A549 (cell line): ENCODE results near the gene DYNC1H1. TPM values are rescaled to one million over a fixed set of nuclear protein-coding genes. Genes with fewer than 3 reads are reported as not detected.

ENCODE experiments used
- ATAC-seq, 2 experiments: fragments of 200-7000 bp in 1 of 2; fragments of >200 bp in 1 of 2; cut with Nextera tagmentation in 1 of 2; cut with Tn5 transposase in 1 of 2; 3 replicates each; pipeline versions ENCODE4 v1.8.0 to v1.9.1; 2018 to 2020; ENCODE audit warnings: mild to moderate bottlenecking in 1 of 2, moderate library complexity in 1 of 2
- CTCF ChIA-PET: fragments of 300-600 bp; sonication (Branson Sonifier 250); formaldehyde crosslinking; extraction: SDS; loops from one replicate; lab custom pipeline; 2021; ENCODE audit warnings: antibody characterized with exemption, inconsistent platforms; lab: Yijun Ruan, JAX
- POLR2A ChIA-PET: fragments of 350-600 bp; formaldehyde crosslinking; extraction: SDS; loops from one replicate; lab custom pipeline; 2021; ENCODE audit warnings: antibody characterized with exemption, inconsistent platforms; lab: Yijun Ruan, JAX
- DNase-seq, 2 experiments: peaks; one replicate each; pipeline versions ENCODE4 v3.0.0 to v3.0.0-alpha.2; 2011 to 2016; ENCODE audit warnings: low read depth in 1 of 2, low spot score in 1 of 2
- FAIRE-seq: peaks from 2 replicates; lab custom pipeline; 2011; peaks lifted over from hg19 to GRCh38; lab: Jason Lieb, UNC
- H3K27ac ChIP-seq, 2 experiments: fragments of >200 bp; sonication (Bioruptor Twin); formaldehyde crosslinking; 3 replicates each; pipeline ENCODE4 v1.5.1; 2016 to 2017
- H3K4me1 ChIP-seq: fragments of >200 bp; sonication (Bioruptor Twin); formaldehyde crosslinking; 3 replicates; pipeline ENCODE4 v1.6.1; 2016
- H3K4me2 ChIP-seq: fragments of >200 bp; sonication (Bioruptor Twin); formaldehyde crosslinking; 3 replicates; pipeline ENCODE4 v1.6.1; 2016
- H3K4me3 ChIP-seq: fragments of >200 bp; sonication (Bioruptor Twin); formaldehyde crosslinking; 3 replicates; pipeline ENCODE4 v1.5.1; 2016
- H3K9me3 ChIP-seq: fragments of >200 bp; sonication (Bioruptor Twin); formaldehyde crosslinking; 3 replicates; pipeline ENCODE4 v1.6.1; 2016
- CEBPB ChIP-seq, 2 experiments: fragments of >200 bp in 1 of 2; sonication (Bioruptor Twin) in 1 of 2; formaldehyde crosslinking in 1 of 2; IDR thresholded peaks; 2 replicates each; pipeline ENCODE4 v1.6.1; 2012 to 2016
- CHD4 ChIP-seq: fragments of 200-600 bp; sonication (generic); IDR thresholded peaks from 2 replicates; pipeline ENCODE4 v1.6.1; 2016; ENCODE audit warnings: antibody characterized with exemption, mild to moderate bottlenecking, borderline replicate concordance
- E2F6 ChIP-seq: IDR thresholded peaks from 2 replicates; pipeline ENCODE4 v1.6.1; 2012; ENCODE audit warnings: low read depth, borderline replicate concordance
- EP300 ChIP-seq, 2 experiments: fragments of >200 bp; sonication (Bioruptor Twin); formaldehyde crosslinking; IDR thresholded peaks; 2 replicates in 1 of 2; 3 replicates in 1 of 2; pipeline ENCODE4 v1.6.1; 2016 to 2017
- ESRRA ChIP-seq: fragments of 150-350 bp; IDR thresholded peaks from 2 replicates; pipeline ENCODE4 v1.6.1; 2014; ENCODE audit warnings: mild to moderate bottlenecking, low read length, borderline replicate concordance
- FOSB ChIP-seq: fragments of 250-450 bp; sonication (Bioruptor Pico); IDR thresholded peaks from 2 replicates; pipeline ENCODE4 v1.5.0; 2020; ENCODE audit warnings: mild to moderate bottlenecking, moderate library complexity
- FOSL2 ChIP-seq, 2 experiments: fragments of 450-650 bp in 1 of 2; fragments of >200 bp in 1 of 2; sonication (Bioruptor Twin) in 1 of 2; formaldehyde crosslinking; IDR thresholded peaks; 2 replicates each; pipeline versions ENCODE4 v1.5.0 to v1.6.1; 2016 to 2020; ENCODE audit warnings: mild to moderate bottlenecking in 1 of 2, moderate library complexity in 1 of 2
- HEYL ChIP-seq: fragments of 250-450 bp; sonication (Bioruptor Pico); IDR thresholded peaks from 2 replicates; pipeline ENCODE4 v1.8.0; 2021; ENCODE audit warnings: mild to moderate bottlenecking, moderate library complexity
- HOXA7 ChIP-seq: fragments of 250-450 bp; sonication (Bioruptor Pico); IDR thresholded peaks from 2 replicates; pipeline ENCODE4 v1.5.0; 2020; ENCODE audit warnings: mild to moderate bottlenecking, moderate library complexity
- HOXB5 ChIP-seq: fragments of 250-450 bp; sonication (Bioruptor Pico); IDR thresholded peaks from 2 replicates; pipeline ENCODE4 v1.5.0; 2020; ENCODE audit warnings: mild to moderate bottlenecking, moderate library complexity
- JUN ChIP-seq, 2 experiments: fragments of >200 bp; sonication (Bioruptor Twin); formaldehyde crosslinking; IDR thresholded peaks; 2 replicates in 1 of 2; 3 replicates in 1 of 2; pipeline ENCODE4 v1.6.1; 2016 to 2017
- MAFK ChIP-seq: fragments of 450-650 bp; IDR thresholded peaks from 2 replicates; pipeline ENCODE4 v1.6.1; 2014; ENCODE audit not compliant: partially characterized antibody
- MAZ ChIP-seq: fragments of 150-350 bp; IDR thresholded peaks from 2 replicates; pipeline ENCODE4 v1.6.1; 2014; ENCODE audit warnings: antibody characterized with exemption, low read depth, low read length, borderline replicate concordance
- NPAS2 ChIP-seq: fragments of 250-450 bp; sonication (Bioruptor Pico); IDR thresholded peaks from 2 replicates; pipeline ENCODE4 v1.8.0; 2022; ENCODE audit warnings: mild to moderate bottlenecking, moderate library complexity, borderline replicate concordance
- POLR2A ChIP-seq: IDR thresholded peaks from 2 replicates; pipeline ENCODE4 v1.6.1; 2012; ENCODE audit warnings: mild to moderate bottlenecking, low read length
- POLR2AphosphoS2 ChIP-seq: conservative IDR thresholded peaks from 2 replicates; pipeline ENCODE4 v1.6.1; 2012; ENCODE audit warnings: low read length, improper control_type of control experiment, inconsistent platforms
- RAD21 ChIP-seq, 2 experiments: fragments of >200 bp in 1 of 2; sonication (Bioruptor Twin) in 1 of 2; formaldehyde crosslinking in 1 of 2; IDR thresholded peaks in 1 of 2; conservative IDR thresholded peaks in 1 of 2; 2 replicates in 1 of 2; 3 replicates in 1 of 2; pipeline ENCODE4 v1.6.1; 2012 to 2018; ENCODE audit warnings: inconsistent platforms in 1 of 2
- SMC3 ChIP-seq: fragments of >200 bp; sonication (Bioruptor Twin); formaldehyde crosslinking; IDR thresholded peaks from 3 replicates; pipeline ENCODE4 v1.6.1; 2018; ENCODE audit warnings: inconsistent platforms
- ZSCAN20 ChIP-seq: fragments of 250-450 bp; sonication (Bioruptor Pico); IDR thresholded peaks from 2 replicates; pipeline ENCODE4 v1.8.0; 2022; ENCODE audit warnings: mild to moderate bottlenecking, moderate library complexity
- WGBS: methylation state at CpG from one replicate; pipeline ENCODE4 v1.1.6; 2017; ENCODE audit errors: missing lambda C conversion rate; 5-methylcytosine and 5-hydroxymethylcytosine counted together
- polyA plus RNA-seq, 4 experiments: library from polyadenylated mRNA; depleted of rRNA in 3 of 4; stranded (reverse); fragments of >200 nt; fragmentation: RNase III in 1 of 4; extraction: RNeasy Plus Mini Kit Qiagen cat#74134 plus additional on column Dnase treatment in 1 of 4; gene quantifications; 2 replicates in 3 of 4; 3 replicates in 1 of 4; pipeline ENCODE4 v1.2.3, GENCODE V29; 2011 to 2017
- TF ChIP-seq, protein P1 (sequence below): fragments of 150-350 bp; IDR thresholded peaks from 2 replicates; pipeline ENCODE4 v1.6.1; 2014; ENCODE audit warnings: low read depth, mild to moderate bottlenecking, low read length
- TF ChIP-seq, protein P2 (sequence below): IDR thresholded peaks from 2 replicates; pipeline ENCODE4 v1.6.1; 2012

Gene DYNC1H1
- polyA plus RNA-seq, 2 of the 4 experiments (the other 2 are of a cell fraction): 177 to 187 TPM

DNA sequence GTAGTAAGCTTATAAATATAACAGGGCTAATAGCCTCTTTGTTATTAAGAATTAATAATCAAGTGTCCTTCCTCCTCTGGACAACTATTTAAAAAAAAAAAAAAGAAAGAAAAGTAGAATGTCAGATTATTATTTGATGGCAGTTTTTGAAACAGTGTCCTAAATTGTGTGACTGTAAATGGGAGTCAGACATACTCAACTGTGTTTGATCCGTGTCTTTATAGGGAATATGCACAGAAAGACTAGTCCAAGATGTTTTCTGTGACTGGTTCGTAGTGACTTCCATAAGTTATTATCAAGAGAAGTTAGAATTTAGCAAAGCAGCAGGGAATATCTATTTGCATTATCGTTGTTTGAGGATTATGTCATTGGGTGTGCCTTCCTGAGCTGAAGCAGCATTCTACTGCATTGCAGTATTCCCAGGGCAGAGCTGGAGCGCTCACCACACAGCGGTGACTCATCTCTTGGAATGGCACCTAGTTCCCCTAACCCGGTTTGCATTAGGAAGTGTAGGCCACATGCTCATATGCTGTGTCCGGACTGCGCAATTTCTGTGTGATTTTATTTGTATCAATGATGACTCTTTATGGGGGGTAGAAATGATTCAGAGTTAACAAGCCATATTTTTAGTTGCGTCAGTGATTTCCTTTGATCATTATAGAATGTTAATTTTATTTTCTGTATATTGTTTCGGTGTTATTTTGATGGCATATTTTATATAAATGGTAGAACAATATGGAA, 7.9 kb downstream of the DYNC1H1 start (continued):
- TF ChIP-seq JUN (IDR thresholded peaks at IDR 0.05) (peak; percentile 90 to 95; a peak in 4 of 5 replicates), FOSB (CRISPR knock-in tag) (no peak), NPAS2 (CRISPR knock-in tag) (no peak), MAFK (peak; percentile 90), ZSCAN20 (CRISPR knock-in tag) (no peak), CHD4 (no peak), E2F6 (no peak), SMC3 (peak; percentile 21; the same call in 1 of the 3 replicates), CEBPB (IDR thresholded peaks at IDR 0.05) (peak; percentile 92)

DNA sequence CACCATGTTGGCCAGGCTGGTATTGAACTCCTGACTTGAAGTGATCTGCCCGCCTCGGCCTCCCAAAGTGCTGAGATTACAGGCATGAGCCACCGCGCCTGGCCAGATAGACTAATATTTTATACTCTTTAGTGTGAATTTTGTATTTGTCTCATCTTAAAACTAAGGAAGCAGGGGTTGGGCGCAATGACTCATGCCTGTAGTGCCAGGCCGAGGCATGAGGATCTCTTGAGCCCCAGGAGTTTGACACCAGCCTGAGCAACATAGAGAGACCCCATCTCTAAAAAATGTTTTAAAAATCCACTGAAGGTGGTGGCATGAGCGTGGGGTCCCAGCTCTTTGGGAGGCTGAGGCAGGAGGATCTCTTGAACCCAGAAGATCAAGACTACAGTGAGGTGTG, 9.0 kb downstream of the DYNC1H1 start:
- ChIA-PET CTCF (interaction anchor here (6.2 kb wide), 1 partner anchor 12 kb away, joined by 37 read pairs; no protein-coding TSS in a partner anchor), POLR2A (interaction anchor here (1.0 kb wide), 1 partner anchor 10 kb away, joined by 4 read pairs; no protein-coding TSS in a partner anchor)
- Histone ChIP-seq H3K9me3 (no peaks in the 10 kb centered on the region), H3K4me3 (no peak overlapping the region), H3K27ac (peak overlapping the region; percentile 87 to 89), H3K4me1 (peaks cover 79% of the 10 kb centered on the region), H3K4me2 (peak overlapping the region; percentile 79)
- no peak for FAIRE-seq
- no peak for DNase-seq
- 83% methylated on average over 7 of the region's 7 CpGs for WGBS
- TF ChIP-seq RAD21 (conservative IDR thresholded peaks at IDR 0.05 in 1 of 2, IDR thresholded peaks at IDR 0.05 in 1 of 2): no peak
- TF ChIP-seq FOSL2 (IDR thresholded peaks at IDR 0.05): no peak
- TF ChIP-seq FOSL2 (CRISPR knock-in tag; IDR thresholded peaks at IDR 0.05): peak; percentile 49; the same call in 1 of the 2 replicates
- no peak for ATAC-seq

DNA sequence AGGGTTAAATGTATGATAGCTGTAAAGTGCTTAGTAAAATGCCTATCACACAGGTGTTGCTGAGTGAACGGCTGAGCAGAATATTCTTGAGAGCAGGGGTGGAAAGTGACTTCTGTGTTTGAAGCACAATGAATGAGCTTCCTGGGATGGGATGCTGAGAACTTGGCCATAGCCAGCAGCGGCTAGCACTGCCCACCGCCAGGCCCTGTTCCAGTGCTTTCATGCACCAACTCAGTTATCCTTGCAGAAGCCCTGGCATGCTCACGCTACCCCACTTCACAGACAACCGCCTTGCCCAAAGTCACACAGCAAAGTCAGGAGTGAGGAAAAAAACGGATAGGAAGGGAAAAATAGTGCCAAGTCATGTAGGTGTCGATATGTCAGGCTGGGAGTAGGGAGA, 10.9 kb downstream of the DYNC1H1 start:
- H3K27ac ChIP-seq: peak overlapping the region; percentile 29 to 74; a peak in 4 of 6 replicates
- no peak overlapping the region for H3K4me3 ChIP-seq
- FAIRE-seq: no peak
- DNase-seq: no peak
- H3K4me1 ChIP-seq: peaks cover 85% of the 10 kb centered on the region
- WGBS: 90% methylated on average over 7 of the region's 7 CpGs
- H3K9me3 ChIP-seq: no peaks in the 10 kb centered on the region
- no peak for ATAC-seq
- ChIA-PET POLR2A (interaction anchor here (1.3 kb wide), 1 partner anchor 10 kb away, joined by 3 read pairs; no protein-coding TSS in a partner anchor), CTCF (interaction anchor here (0.6 to 6.2 kb wide), 5 partner anchors 14 to 1004 kb away, joined by 3 to 37 read pairs (median 4); no protein-coding TSS in a partner anchor)
- no peak overlapping the region for H3K4me2 ChIP-seq
- peak; percentile 43 for TF ChIP-seq MAFK
- no peak for TF ChIP-seq HOXA7

- Histone ChIP-seq H3K4me3 (no peak overlapping the region), H3K9me3 (no peaks in the 10 kb centered on the region), H3K4me2 (peak overlapping the region; percentile 7; the same call in 2 of the 3 replicates), H3K4me1 (peaks cover 80% of the 10 kb centered on the region), H3K27ac (peak overlapping the region in 1 of 2 experiments; percentile 70; a peak in 2 of 6 replicates)
- 75% methylated on average over 6 of the region's 6 CpGs for WGBS
- ChIA-PET POLR2A (no interaction called here), CTCF (interaction anchor here (0.6 to 2.6 kb wide), 5 partner anchors 11 to 207 kb away, joined by 3 to 14 read pairs (median 4); no protein-coding TSS in a partner anchor)
- DNase-seq: no peak
- no peak for ATAC-seq
- no peak for FAIRE-seq
- TF ChIP-seq, protein P1, sequence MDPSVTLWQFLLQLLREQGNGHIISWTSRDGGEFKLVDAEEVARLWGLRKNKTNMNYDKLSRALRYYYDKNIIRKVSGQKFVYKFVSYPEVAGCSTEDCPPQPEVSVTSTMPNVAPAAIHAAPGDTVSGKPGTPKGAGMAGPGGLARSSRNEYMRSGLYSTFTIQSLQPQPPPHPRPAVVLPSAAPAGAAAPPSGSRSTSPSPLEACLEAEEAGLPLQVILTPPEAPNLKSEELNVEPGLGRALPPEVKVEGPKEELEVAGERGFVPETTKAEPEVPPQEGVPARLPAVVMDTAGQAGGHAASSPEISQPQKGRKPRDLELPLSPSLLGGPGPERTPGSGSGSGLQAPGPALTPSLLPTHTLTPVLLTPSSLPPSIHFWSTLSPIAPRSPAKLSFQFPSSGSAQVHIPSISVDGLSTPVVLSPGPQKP: no peak
- TF ChIP-seq ESRRA (no peak), POLR2A (no peak), HOXB5 (no peak), MAZ (no peak), RAD21 (conservative IDR thresholded peaks at IDR 0.05 in 1 of 2, IDR thresholded peaks at IDR 0.05 in 1 of 2) (no peak), POLR2AphosphoS2 (no peak), HEYL (no peak), EP300 (IDR thresholded peaks at IDR 0.05) (no peak), SMC3 (no peak)
- TF ChIP-seq, protein P2, sequence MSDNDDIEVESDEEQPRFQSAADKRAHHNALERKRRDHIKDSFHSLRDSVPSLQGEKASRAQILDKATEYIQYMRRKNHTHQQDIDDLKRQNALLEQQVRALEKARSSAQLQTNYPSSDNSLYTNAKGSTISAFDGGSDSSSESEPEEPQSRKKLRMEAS: no peak
These were observed 13.1 kb downstream of the DYNC1H1 start for GRCh38 chr14:101977311-101978071.
